Kidney glomerular epithelial cell (primary cell): ENCODE results near the gene FLRT2.

Experiments used
- DNase-seq: peaks from one replicate; lab custom pipeline; 2025; lab: John Stamatoyannopoulos, UW

FLRT2 gene

DNA sequence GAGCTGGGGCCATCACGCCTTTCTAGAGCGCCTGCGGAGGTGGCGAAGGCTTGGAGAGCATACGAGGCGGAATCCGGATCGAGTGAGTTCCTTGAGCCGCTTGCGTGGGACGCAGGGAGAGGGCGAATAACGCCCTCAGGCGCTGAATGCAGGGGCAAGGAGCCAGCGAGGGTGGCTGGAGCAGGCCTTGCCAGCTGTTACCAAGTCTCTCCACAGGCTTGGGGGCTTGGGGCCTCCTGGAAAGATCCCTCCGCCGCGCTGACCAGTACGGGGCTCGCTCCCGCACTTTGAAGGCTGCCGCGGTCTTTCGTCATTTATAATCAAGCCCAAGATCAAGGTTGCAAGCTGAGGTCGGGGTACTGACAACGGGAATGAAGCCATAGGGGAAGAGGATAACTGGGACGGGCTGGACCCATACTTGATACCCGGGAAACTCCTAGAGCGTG is 1.2 kb downstream of the FLRT2 start:
- DNase-seq: no peak

- peak; percentile 41 for DNase-seq
Measured at GRCh38 chr14:85531587-85532373, 1.8 kb downstream of the FLRT2 start.

GRCh38 chr14:85532374-85533022 is 2.6 kb downstream of the FLRT2 start:
- no peak for DNase-seq

- peak; percentile 60 for DNase-seq
Measured at GRCh38 chr14:85533023-85533860, 3.3 kb downstream of the FLRT2 start.

- no peak for DNase-seq
Measured at GRCh38 chr14:85533861-85534291, 3.9 kb downstream of the FLRT2 start.

DNA sequence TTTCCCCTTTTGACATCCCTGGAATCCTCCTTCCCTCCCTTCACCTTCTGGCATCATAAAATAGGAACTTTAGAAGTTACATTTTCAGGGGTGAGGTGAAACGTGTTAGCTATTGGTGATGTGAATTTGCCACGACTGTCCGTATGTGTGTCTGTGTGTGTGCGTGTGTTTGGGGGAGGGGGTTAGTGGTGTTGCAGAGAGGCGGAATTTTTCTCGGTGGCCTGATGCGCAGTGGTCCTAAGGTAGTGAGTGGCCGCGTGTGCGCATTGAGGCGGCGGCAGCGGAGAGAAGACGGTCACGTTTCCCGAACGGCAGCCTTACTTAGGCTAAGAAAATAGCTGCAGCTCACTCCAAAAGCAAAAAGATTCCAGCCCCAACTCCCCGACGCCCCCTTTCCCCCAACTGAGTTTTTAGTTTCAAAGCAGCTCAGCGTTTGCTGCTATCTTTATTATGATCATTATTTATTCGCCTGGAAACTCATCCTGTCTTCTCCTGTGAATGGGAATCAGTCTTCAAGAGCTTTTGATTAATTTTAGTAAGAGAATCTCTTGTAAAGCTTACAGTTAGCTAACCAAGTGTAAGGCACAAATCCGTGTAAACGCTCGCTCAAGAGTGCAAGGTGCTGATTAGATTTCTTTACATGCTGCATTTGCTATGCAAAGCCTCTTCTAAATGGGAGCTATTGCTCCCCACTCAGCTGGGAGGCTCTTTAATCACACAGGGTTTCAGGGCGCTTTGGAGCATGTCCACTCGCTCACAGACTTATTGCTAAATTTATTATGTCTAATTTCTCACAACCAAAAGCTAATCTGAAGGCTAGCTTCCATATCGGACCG is 4.7 kb downstream of the FLRT2 start:
- no peak for DNase-seq

DNA sequence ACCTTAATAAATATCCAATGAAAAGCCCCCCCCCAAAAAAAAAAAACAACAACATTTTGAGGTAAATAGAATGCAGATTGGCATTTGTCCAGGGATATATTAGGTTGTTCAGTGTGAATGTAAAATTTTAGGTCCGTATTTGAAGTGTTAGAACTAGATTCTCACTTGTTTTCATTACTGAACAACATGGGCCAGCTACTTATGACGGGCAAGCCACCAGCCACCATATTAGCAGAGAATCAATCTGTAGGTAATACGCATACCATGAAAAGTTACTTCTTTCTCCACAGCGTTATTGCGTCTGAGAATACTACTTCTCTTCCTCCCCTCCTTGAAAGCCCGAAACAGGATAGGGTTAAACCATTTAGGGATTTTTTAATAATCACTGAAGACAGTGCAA is 5.4 kb downstream of the FLRT2 start:
- DNase-seq: no peak

GRCh38 chr14:85535991-85536832 is 6.3 kb downstream of the FLRT2 start:
- DNase-seq: peak; percentile 27

- no peak for DNase-seq
Measured at GRCh38 chr14:85536833-85537190, 6.9 kb downstream of the FLRT2 start.

DNA sequence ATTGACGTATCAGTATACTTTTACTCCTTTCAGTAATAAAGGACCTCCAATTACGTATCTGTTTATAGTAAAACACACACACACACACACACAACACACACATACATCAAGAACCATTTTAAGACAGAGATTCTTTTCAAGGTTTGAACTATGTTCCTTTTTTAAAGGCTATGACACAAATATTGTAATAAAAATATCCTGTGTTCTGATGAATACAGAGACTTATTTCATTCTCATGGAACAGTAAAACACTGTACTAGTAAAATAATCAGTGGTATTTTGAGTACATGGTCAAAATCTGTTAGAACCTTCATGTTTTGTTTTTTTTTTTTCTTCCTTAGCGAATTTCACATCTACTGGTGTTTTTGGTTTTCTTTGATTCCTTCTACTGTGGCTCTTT is 7.6 kb downstream of the FLRT2 start:
- DNase-seq: no peak

- no peak for DNase-seq
Measured at GRCh38 chr14:85538636-85539035, 8.7 kb downstream of the FLRT2 start.

DNA sequence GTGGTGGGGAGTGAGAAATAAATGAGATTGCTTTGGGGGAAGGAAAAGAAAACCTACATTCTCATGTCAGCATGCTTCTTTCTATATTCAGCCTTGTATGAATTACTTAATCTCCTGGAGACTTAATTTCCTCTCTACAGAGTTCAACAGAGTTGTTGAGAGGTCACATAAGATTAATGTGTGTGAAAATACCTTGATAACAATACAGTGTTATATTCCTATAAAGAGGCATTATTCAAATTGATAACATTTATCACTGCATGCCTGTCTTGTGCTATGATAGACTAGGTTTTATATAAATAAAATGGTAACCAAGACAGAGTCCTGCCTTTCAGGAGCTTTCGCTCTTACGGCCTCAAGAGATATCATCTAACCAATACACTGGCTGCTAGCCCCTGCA is 9.6 kb downstream of the FLRT2 start:
- DNase-seq: no peak

DNA sequence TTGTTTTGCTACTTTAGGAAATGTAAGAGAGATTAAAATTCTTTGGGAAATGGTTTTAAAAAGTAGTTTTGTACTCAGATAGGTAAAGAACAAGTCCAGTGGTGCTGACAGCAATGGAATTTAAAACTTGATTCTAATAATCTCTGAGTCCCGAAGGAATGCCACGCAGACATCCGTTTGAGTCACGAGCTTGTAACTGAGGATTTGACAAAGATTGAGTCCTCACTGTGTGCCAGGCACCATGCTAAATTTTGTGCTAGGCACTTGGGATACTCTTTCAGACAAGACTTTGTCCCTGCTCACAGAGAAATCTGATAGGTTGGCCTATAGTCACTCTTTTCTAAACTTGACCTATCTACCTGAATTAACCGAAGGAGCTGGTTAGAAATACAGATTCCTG is 12.7 kb downstream of the FLRT2 start:
- DNase-seq: no peak

- no peak for DNase-seq
Measured at GRCh38 chr14:85545738-85546137, 15.8 kb downstream of the FLRT2 start.

DNA sequence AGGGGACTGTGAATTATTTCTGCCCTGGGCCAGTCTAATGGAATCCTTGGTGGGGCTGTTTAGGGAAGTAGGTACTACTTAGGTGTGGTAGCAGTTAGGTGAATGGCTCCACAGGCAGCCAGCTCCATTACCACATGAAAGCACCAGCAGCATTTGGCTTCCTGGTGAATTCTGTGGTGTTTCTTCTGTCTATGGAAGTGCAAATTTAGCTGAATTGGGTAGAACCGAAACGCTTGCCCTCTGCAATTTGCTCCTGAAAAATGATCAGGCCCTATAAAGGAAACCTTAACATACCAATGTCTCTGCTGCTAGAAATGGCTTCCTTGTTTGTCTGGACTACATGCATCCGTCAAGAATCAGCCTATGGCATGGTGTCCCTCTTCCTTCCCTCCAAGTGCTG is 16.4 kb downstream of the FLRT2 start:
- no peak for DNase-seq

DNA sequence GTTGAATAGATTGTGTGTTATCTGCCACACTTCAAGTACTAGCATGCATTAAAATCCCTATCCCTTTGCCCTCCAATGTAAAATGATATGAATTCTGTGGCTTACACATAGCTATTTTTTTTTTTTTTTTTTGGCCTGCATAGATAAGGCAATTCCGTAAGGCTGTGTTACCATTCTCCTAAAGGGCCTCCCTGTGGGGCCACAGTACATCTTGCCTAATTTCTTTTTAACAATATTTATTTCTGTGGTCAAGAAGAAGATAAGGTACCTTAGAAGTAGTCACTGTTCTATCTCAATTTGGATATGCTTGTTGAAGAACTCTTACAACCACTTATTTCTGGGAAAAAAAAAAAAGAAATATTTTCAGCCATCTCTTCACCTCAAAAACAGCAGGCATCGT is 19.8 kb downstream of the FLRT2 start:
- no peak for DNase-seq

DNA sequence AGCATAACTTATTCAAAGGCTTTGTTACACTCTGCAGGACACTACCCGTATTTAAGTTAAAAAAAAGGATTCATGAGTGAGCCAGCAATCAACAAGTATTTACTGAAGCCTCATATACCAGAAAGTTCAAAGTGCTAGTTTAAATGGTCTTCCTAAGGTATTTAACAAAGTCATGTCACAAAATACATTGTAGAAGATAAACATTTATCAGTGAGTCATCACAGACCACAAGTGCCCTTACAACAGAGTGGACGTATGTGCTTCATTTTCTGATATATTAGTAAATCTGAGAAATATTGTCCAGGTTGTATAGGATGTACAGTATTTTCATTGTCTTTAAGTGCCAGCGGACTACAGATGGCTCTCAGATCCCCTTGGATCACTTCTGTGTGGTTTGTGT is 24.2 kb downstream of the FLRT2 start:
- DNase-seq: no peak

GRCh38 chr14:85556267-85556666 is 26.3 kb downstream of the FLRT2 start:
- DNase-seq: no peak

DNA sequence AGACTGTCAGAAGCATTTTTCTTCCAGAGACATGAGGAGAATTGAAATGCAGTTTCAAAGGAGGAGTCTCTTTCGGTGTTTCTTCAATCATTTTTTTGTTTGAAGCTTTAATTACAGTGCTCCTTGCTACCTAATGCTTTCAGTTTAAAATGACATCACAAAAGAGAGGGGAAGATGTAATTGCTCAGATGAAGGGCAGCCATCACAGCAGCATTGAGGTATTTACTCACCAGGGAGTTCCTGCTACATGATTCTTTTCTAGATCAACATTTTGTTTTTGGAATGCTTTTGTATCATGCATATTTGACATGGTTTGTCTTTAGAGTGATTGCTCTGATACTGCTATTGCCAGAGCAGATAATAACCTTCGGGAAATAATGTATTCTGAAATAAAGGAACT is 28.6 kb downstream of the FLRT2 start:
- DNase-seq: no peak

GRCh38 chr14:85562630-85563029 is 32.7 kb downstream of the FLRT2 start:
- DNase-seq: no peak
